GM19463 (cell line): Measurements from ENCODE around the gene ATP11A.

Experiments used
- ATAC-seq: cut with Tn5 transposase; IDR thresholded peaks from one replicate; pipeline ENCODE4 v1.9.1; 2021; ENCODE audit warnings: mild to moderate bottlenecking, moderate library complexity; ENCODE audit not compliant: unreplicated experiment

The ATP11A gene

GRCh38 chr13:112917056-112917664, 227.3 kb downstream of the ATP11A start:
- ATAC-seq = no peak

- no peak for ATAC-seq
These were observed 227.9 kb downstream of the ATP11A start for GRCh38 chr13:112917737-112918136.

- no peak for ATAC-seq
These were observed 228.4 kb downstream of the ATP11A start for GRCh38 chr13:112918266-112918665.

- ATAC-seq = no peak
These were observed 228.9 kb downstream of the ATP11A start for GRCh38 chr13:112918746-112919145.

GRCh38 chr13:112923962-112924361, 234.1 kb downstream of the ATP11A start:
- ATAC-seq = no peak

- ATAC-seq = no peak
These were observed 234.5 kb downstream of the ATP11A start for GRCh38 chr13:112924365-112924764.

- ATAC-seq = no peak
These were observed 236.2 kb downstream of the ATP11A start for GRCh38 chr13:112926003-112926402.

GRCh38 chr13:112926993-112927392, 237.2 kb downstream of the ATP11A start:
- no peak for ATAC-seq

GRCh38 chr13:112928020-112928971, 238.5 kb downstream of the ATP11A start:
- no peak for ATAC-seq

- ATAC-seq = no peak
These were observed 239.3 kb downstream of the ATP11A start for GRCh38 chr13:112928972-112929782.

- ATAC-seq = no peak
These were observed 239.9 kb downstream of the ATP11A start for GRCh38 chr13:112929783-112930055.

GRCh38 chr13:112930192-112930591, 240.4 kb downstream of the ATP11A start:
- no peak for ATAC-seq

- no peak for ATAC-seq
These were observed 241.4 kb downstream of the ATP11A start for GRCh38 chr13:112931028-112931934.

- no peak for ATAC-seq
These were observed 243.1 kb downstream of the ATP11A start for GRCh38 chr13:112932971-112933370.

- no peak for ATAC-seq
These were observed 243.8 kb downstream of the ATP11A start for GRCh38 chr13:112933649-112934048.

- ATAC-seq = no peak
These were observed 244.2 kb downstream of the ATP11A start for GRCh38 chr13:112934078-112934477.
